Loucy (cell line): ENCODE results near the gene TMEM132D.

Source experiments
- H2AFZ ChIP-seq: fragments of 200-600 bp; sonication (generic); 2 replicates; pipeline ENCODE4 v1.6.0; 2016; ENCODE audit warnings: antibody characterized with exemption, mild to moderate bottlenecking, low read length, moderate library complexity
- H3F3A ChIP-seq: fragments of 200-600 bp; 2 replicates; pipeline ENCODE4 v1.6.0; 2016; ENCODE audit warnings: antibody characterized with exemption, low read depth, mild to moderate bottlenecking
- H3K27me3 ChIP-seq: fragments of 200-600 bp; sonication (generic); 2 replicates; pipeline ENCODE4 v1.6.1; 2014; ENCODE audit warnings: low read length, mild to moderate bottlenecking; ENCODE audit not compliant: insufficient read depth, poor library complexity, severe bottlenecking
- H3K36me3 ChIP-seq: fragments of 200-600 bp; sonication (generic); 2 replicates; pipeline ENCODE4 v1.6.1; 2016; ENCODE audit warnings: low read length; ENCODE audit not compliant: insufficient read depth
- H3K4me1 ChIP-seq: fragments of 200-600 bp; sonication (generic); 2 replicates; pipeline ENCODE4 v1.5.1; 2014; ENCODE audit warnings: low read length, mild to moderate bottlenecking; ENCODE audit not compliant: insufficient read depth, poor library complexity, severe bottlenecking
- H3K4me2 ChIP-seq: fragments of 200-600 bp; sonication (generic); 2 replicates; pipeline ENCODE4 v1.6.0; 2014; ENCODE audit warnings: antibody characterized with exemption, low read length, low read depth, mild to moderate bottlenecking; ENCODE audit not compliant: poor library complexity, severe bottlenecking
- H3K4me3 ChIP-seq: fragments of 200-600 bp; sonication (generic); 2 replicates; pipeline ENCODE4 v1.5.1; 2014; ENCODE audit warnings: low read length, mild to moderate bottlenecking, mixed read lengths; ENCODE audit not compliant: poor library complexity, severe bottlenecking
- H3K79me2 ChIP-seq: fragments of 200-600 bp; sonication (generic); 2 replicates; pipeline ENCODE4 v1.6.1; 2014; ENCODE audit warnings: low read length; ENCODE audit not compliant: insufficient read depth
- H3K9ac ChIP-seq: fragments of 200-600 bp; sonication (generic); 2 replicates; pipeline ENCODE4 v1.6.0; 2014; ENCODE audit warnings: mild to moderate bottlenecking, low read depth, low read length, moderate library complexity; ENCODE audit not compliant: poor library complexity, severe bottlenecking
- H3K9me2 ChIP-seq: fragments of 200-600 bp; sonication (generic); replicated peaks from 2 replicates; pipeline ENCODE4 v1.6.1; 2016; ENCODE audit warnings: low read depth, low read length, mixed read lengths
- H3K9me3 ChIP-seq: fragments of 200-600 bp; sonication (generic); 2 replicates; pipeline ENCODE4 v1.6.1; 2014; ENCODE audit warnings: mild to moderate bottlenecking, antibody characterized with exemption, low read length, low read depth; ENCODE audit not compliant: insufficient read depth
- H4K20me1 ChIP-seq: fragments of 200-600 bp; sonication (generic); 2 replicates; pipeline ENCODE4 v1.6.0; 2014; ENCODE audit warnings: antibody characterized with exemption, low read length, mild to moderate bottlenecking; ENCODE audit not compliant: insufficient read depth, poor library complexity, severe bottlenecking
- CTCF ChIP-seq: fragments of 200-600 bp; sonication (generic); conservative IDR thresholded peaks from 2 replicates; pipeline ENCODE4 v1.5.1; 2014; ENCODE audit warnings: mild to moderate bottlenecking, antibody characterized with exemption, low read length
- EZH2phosphoT487 ChIP-seq: fragments of 200-600 bp; IDR thresholded peaks from 2 replicates; pipeline ENCODE4 v1.6.1; 2018; ENCODE audit warnings: antibody characterized with exemption, mild to moderate bottlenecking, moderate library complexity, borderline replicate concordance

The TMEM132D gene

DNA sequence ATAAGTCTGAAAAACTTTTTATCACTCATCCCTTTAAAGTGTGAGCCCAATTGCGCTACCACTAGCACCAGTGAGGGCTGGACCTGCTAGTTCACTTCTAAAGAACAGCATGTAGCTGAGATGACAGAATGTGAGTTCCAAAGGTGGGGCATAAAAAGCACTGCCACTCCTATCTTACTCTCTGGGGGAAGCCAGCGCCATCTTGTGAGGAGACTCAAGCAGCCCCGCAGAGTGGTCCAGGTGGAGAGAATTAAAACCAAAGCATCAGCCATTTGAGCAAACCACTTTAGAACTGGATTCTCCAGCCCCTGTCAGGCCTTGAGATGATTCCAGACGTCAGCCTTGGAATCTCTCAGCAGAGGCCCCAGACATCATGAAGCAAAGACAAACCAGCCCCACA, 39.9 kb downstream of the TMEM132D start:
- no peaks in the 10 kb centered on the region for H4K20me1 ChIP-seq
- no peaks in the 10 kb centered on the region for H3K27me3 ChIP-seq
- TF ChIP-seq EZH2phosphoT487 = no peak
- TF ChIP-seq CTCF = no peak
- H3K9me3 ChIP-seq = no peaks in the 10 kb centered on the region
- no peaks in the 10 kb centered on the region for H3F3A ChIP-seq
- H3K79me2 ChIP-seq = no peaks in the 10 kb centered on the region
- no peak overlapping the region for H2AFZ ChIP-seq
- no peak overlapping the region for H3K9ac ChIP-seq
- no peaks in the 10 kb centered on the region for H3K9me2 ChIP-seq
- no peaks in the 10 kb centered on the region for H3K36me3 ChIP-seq
- no peaks in the 10 kb centered on the region for H3K4me1 ChIP-seq
- no peak overlapping the region for H3K4me3 ChIP-seq
- H3K4me2 ChIP-seq = no peak overlapping the region

DNA sequence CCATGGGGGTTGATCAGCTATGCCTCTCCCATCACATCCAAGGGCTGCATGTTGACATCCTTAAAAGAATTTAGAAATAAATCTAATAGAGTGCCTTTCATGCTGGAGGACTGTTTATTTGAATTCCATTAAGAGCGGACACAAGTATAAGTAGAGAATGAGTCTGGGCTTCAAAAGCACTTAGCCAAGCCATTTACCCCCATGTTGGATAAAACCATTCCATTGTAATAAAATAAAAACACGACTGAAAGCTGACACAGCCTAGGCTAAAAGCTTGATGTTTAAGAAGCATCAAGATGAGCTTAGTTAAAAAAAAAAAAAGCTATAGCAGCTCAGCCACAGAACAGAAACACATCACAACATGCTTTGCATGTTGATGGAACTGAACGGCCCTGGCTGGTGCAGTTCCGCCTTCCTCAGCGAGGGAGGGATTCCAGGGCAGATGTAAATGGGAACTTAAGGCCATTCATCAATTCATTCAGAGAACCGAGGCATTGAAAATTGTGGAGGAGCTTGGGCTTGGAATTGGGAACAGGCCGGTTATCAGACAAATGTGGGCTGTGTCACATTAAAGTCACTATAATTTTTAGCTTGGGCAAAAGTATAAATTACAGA, 41.2 kb downstream of the TMEM132D start:
- H3K9ac ChIP-seq = no peak overlapping the region
- H3K79me2 ChIP-seq = no peaks in the 10 kb centered on the region
- no peak overlapping the region for H3K4me2 ChIP-seq
- no peaks in the 10 kb centered on the region for H3F3A ChIP-seq
- no peaks in the 10 kb centered on the region for H3K27me3 ChIP-seq
- no peaks in the 10 kb centered on the region for H4K20me1 ChIP-seq
- no peak overlapping the region for H3K4me3 ChIP-seq
- TF ChIP-seq CTCF (no peak), EZH2phosphoT487 (no peak)
- H2AFZ ChIP-seq = no peak overlapping the region
- no peaks in the 10 kb centered on the region for H3K4me1 ChIP-seq
- H3K36me3 ChIP-seq = no peaks in the 10 kb centered on the region
- H3K9me3 ChIP-seq = no peaks in the 10 kb centered on the region
- H3K9me2 ChIP-seq = no peaks in the 10 kb centered on the region

- Histone ChIP-seq H4K20me1 (no peaks in the 10 kb centered on the region), H3K4me3 (no peak overlapping the region), H3K36me3 (no peaks in the 10 kb centered on the region), H3K4me2 (no peak overlapping the region), H3K9me2 (no peaks in the 10 kb centered on the region), H3K79me2 (no peaks in the 10 kb centered on the region), H3F3A (no peaks in the 10 kb centered on the region), H3K27me3 (no peaks in the 10 kb centered on the region), H3K9ac (no peak overlapping the region), H3K4me1 (no peaks in the 10 kb centered on the region), H2AFZ (no peak overlapping the region), H3K9me3 (no peaks in the 10 kb centered on the region)
- TF ChIP-seq CTCF (no peak), EZH2phosphoT487 (no peak)
Measured at GRCh38 chr12:129861951-129862350, 41.9 kb downstream of the TMEM132D start.
